Mesodermal cell (in vitro differentiated cells): ENCODE data around the gene NRDC.
A peak's percentile ranks its signal among the peaks of the same experiment; 100 is the strongest.

Experiments used
- H3K27ac ChIP-seq: 2 replicates; pipeline ENCODE4 v1.7.0; 2013; ENCODE audit warnings: mild to moderate bottlenecking, low read depth, low read length, moderate library complexity; ENCODE audit not compliant: severe bottlenecking
- H3K36me3 ChIP-seq: 2 replicates; pipeline ENCODE4 v1.7.1; 2013; ENCODE audit warnings: mild to moderate bottlenecking, low read length, moderate library complexity; ENCODE audit not compliant: control insufficient read depth, insufficient read depth
- H3K4me1 ChIP-seq: one replicate; pipeline ENCODE4 v1.7.1; 2013; ENCODE audit warnings: mild to moderate bottlenecking, low read length; ENCODE audit not compliant: insufficient read depth, control insufficient read depth, poor library complexity, severe bottlenecking
- H3K4me3 ChIP-seq: 2 replicates; pipeline ENCODE4 v1.7.0; 2013; ENCODE audit warnings: low read length, control low read depth, mild to moderate bottlenecking; ENCODE audit not compliant: insufficient read depth, poor library complexity, severe bottlenecking; ENCODE audit errors: extremely low read depth
- H3K9me3 ChIP-seq: 2 replicates; pipeline ENCODE4 v1.7.1; 2013; ENCODE audit warnings: mild to moderate bottlenecking, low read length, moderate library complexity; ENCODE audit not compliant: control insufficient read depth
- WGBS, 2 experiments: methylation state at CpG; one replicate each; pipeline ENCODE4 v1.1.5; 2013; ENCODE audit warnings: missing lambda C conversion rate in 2 of 2; ENCODE audit not compliant: insufficient coverage in 2 of 2; 5-methylcytosine and 5-hydroxymethylcytosine counted together

The NRDC gene

DNA sequence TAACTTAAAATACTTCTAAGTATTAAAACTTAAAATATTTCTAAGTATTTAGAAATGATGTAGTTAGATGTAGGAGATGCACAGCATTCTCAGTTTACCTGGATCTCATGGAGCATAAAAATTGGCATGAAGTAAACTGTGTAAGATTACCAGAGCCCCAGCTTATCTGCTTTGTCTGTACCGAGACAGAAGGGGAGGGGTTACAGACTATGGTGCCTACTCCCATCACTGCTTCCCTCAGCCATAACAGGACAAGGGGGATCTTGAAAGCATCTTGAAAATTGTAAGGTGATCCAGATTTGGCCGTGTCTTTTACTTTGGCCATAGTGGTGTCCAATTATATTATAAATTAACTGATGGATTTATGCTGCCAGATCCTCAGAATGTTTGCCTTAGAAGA is 18.8 kb downstream of the NRDC start:
- H3K27ac ChIP-seq = no peak overlapping the region
- WGBS, 2 experiments = no CpG with 5 or more reads among the region's 2 CpGs
- no peaks in the 10 kb centered on the region for H3K4me1 ChIP-seq
- peaks cover 6% of the 10 kb centered on the region for H3K36me3 ChIP-seq
- no peak overlapping the region for H3K4me3 ChIP-seq
- no peaks in the 10 kb centered on the region for H3K9me3 ChIP-seq

DNA sequence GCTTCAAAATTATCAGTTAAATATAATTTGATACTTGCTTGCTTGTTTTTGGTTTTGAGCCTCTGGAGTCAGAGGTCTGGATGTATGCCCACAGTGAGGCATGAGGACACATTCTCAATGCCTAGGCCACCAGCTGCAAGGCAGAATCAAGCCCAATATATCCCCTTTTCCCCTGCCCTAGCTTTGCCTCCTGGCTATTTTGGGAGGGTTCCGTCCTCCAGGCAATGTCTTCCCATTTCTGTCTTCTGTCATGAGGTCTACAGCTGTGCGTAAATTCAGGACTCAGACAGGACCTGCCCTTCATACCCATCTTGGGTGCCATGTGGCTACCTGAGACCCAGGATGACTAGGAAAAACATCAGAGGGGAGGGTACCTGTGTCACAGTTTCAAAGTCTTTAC is 19.2 kb downstream of the NRDC start:
- no peaks in the 10 kb centered on the region for H3K9me3 ChIP-seq
- H3K4me3 ChIP-seq = no peak overlapping the region
- H3K36me3 ChIP-seq = peaks cover 6% of the 10 kb centered on the region
- H3K27ac ChIP-seq = no peak overlapping the region
- H3K4me1 ChIP-seq = no peaks in the 10 kb centered on the region
- 80 to 100% methylated on average over 1 of the region's 2 CpGs for WGBS, 2 experiments

DNA sequence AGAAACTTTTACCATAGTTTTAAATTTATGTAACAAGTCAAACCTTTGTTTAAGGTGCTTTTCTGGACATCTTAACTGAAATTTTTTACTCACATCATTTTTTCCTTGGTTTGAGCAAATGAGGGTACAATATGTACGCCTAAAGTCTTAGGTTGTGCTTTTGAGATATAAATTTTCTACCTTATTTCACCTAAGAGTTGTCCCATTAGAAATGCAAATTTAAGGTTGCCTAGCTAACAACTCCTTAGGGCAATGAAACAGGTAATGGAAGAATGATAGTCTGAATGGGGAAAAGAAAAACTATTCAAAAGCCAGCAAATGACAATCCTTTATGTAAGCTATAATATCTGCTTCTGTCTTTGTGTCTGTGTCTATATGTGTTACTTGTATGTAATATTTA is 19.6 kb downstream of the NRDC start:
- WGBS, 2 experiments = no CpG with 5 or more reads among the region's 1 CpG
- H3K4me1 ChIP-seq = no peaks in the 10 kb centered on the region
- peaks cover 6% of the 10 kb centered on the region for H3K36me3 ChIP-seq
- H3K27ac ChIP-seq = no peak overlapping the region
- H3K4me3 ChIP-seq = no peak overlapping the region
- no peaks in the 10 kb centered on the region for H3K9me3 ChIP-seq

DNA sequence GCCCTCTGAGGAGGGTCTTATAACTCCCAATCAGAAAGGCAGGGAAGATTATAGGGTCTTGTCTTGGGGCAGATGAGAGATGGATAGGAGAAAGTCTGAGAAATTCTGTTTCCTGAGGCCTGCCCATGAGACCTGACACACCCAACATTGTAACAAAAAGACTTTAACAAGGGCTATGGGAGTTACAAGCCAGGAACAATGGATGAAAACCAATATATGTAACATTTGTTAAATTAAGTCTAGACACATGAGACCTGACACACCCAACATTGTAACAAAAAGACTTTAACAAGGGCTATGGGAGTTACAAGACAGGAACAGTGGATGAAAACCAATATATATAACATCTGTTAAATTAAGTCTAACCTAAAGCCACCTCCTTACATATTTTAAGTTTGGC is 21.8 kb downstream of the NRDC start:
- peaks cover 6% of the 10 kb centered on the region for H3K36me3 ChIP-seq
- no peaks in the 10 kb centered on the region for H3K4me1 ChIP-seq
- no peak overlapping the region for H3K4me3 ChIP-seq
- no peak overlapping the region for H3K27ac ChIP-seq
- no peaks in the 10 kb centered on the region for H3K9me3 ChIP-seq

DNA sequence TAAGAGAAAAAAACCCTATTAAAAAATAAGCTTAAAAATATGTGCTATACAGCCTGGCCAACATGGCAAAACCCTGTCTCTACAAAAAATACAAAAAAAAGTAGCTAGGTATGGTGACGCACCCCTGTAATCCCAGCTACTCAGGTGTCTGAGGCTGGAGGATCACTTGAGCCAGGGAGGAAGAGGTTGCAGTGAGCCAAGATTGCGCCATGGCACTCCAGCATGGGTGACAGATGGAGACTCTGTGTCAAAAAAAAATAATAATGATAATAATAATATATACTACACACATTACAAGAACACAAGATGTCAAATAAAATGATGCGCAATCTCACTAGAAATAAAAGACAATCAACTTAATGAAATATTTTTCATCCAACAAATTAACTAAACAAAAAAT is 22.9 kb downstream of the NRDC start:
- H3K36me3 ChIP-seq = peaks cover 6% of the 10 kb centered on the region
- peaks cover 5% of the 10 kb centered on the region for H3K4me1 ChIP-seq
- no peaks in the 10 kb centered on the region for H3K9me3 ChIP-seq
- WGBS, 2 experiments = 100% methylated on average over 1 of the region's 3 CpGs
- H3K4me3 ChIP-seq = no peak overlapping the region
- no peak overlapping the region for H3K27ac ChIP-seq

DNA sequence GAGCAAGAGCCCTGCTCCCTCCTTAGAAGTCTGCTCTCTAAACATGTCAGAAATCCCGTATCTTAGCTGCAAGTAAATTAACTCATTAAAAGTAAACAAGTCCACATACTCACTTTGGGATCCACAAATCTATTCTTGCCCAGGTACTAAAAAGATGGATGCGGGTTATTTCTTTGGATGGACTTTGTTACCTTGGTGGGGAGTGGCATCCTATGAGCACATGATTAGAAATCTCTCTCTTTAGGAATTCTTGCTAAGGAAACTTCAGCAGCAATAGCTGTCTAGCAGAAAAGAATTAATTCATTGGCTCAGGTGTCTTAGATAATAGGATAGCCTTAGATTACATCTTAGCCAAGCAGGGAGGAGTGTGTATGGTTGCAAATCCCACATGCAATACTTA is 25.2 kb downstream of the NRDC start:
- Histone ChIP-seq H3K27ac (no peak overlapping the region), H3K9me3 (no peaks in the 10 kb centered on the region), H3K4me1 (peaks cover 5% of the 10 kb centered on the region), H3K4me3 (no peak overlapping the region), H3K36me3 (peaks cover 6% of the 10 kb centered on the region)
- WGBS, 2 experiments = 83 to 100% methylated on average over 1 of the region's 2 CpGs

DNA sequence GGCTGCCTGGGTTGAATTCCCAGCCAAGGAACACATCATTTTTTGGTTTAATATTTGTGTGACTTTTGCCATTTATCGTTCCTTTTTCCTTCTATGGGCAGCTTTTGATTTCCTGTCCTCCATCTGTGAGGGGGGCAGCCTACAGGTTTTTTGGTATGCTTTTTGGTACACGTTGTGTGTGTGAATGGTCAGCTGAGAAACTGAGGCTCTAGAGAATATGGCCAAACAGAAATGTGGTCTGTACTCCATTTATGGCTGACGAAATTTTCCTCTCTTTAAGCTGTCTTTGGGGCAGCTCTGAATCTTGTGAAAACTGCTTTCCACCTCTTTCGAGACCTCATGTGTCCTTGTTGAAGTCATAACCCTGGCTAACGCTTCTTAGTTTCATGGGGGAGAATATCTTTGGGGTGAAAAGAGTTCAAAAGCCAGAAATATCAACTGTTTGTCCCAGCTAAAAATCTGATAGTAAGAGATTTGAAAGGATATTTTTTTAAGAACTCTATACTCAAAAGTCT is 26.6 kb downstream of the NRDC start:
- no peak overlapping the region for H3K27ac ChIP-seq
- H3K36me3 ChIP-seq = peaks cover 6% of the 10 kb centered on the region
- H3K4me1 ChIP-seq = peaks cover 5% of the 10 kb centered on the region
- 96 to 100% methylated on average over 2 to 3 of the region's 5 CpGs for WGBS, 2 experiments
- H3K9me3 ChIP-seq = no peaks in the 10 kb centered on the region
- no peak overlapping the region for H3K4me3 ChIP-seq

DNA sequence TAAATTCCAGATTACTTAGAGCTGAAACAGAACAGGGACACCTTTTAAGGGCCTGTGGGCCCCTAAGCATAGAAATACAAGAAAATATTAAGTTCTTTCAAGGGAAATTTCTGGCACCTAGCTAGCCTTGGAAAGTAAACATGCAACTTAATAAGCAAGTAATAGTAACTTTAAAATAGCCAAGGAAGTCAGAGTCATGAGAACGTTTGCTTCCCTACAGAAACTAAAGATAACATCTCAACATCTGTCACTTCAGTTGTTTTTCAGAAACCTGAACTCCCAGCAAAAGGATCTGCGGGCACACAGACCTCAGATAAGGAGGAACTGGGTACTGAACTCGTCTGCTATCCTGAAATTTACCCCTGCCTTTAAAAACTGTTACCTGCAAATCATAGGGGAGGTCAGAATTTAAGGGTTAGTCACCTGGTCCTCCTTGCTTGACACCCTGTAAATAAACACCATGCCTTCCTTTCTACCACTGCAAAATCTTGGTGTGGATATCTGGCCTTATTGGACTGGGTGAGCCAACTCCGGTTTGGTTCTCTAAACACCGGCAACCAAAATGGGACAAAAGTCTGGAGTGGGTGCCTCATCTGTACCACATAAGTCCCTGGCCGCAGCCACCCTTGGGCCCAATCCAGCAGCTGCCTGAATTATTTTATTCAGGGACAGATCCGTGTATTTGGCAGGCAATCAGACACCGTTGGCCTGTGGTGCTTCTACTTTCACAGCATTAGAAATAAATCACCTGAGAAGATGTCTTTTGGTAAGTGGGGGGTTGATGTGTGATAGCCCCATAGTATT is 27.9 kb downstream of the NRDC start:
- H3K4me3 ChIP-seq = no peak overlapping the region
- H3K4me1 ChIP-seq = peaks cover 5% of the 10 kb centered on the region
- WGBS, 2 experiments = 97% methylated on average over 4 to 5 of the region's 8 CpGs
- peak overlapping the region; percentile 18 for H3K27ac ChIP-seq
- no peaks in the 10 kb centered on the region for H3K9me3 ChIP-seq
- H3K36me3 ChIP-seq = peaks cover 11% of the 10 kb centered on the region

DNA sequence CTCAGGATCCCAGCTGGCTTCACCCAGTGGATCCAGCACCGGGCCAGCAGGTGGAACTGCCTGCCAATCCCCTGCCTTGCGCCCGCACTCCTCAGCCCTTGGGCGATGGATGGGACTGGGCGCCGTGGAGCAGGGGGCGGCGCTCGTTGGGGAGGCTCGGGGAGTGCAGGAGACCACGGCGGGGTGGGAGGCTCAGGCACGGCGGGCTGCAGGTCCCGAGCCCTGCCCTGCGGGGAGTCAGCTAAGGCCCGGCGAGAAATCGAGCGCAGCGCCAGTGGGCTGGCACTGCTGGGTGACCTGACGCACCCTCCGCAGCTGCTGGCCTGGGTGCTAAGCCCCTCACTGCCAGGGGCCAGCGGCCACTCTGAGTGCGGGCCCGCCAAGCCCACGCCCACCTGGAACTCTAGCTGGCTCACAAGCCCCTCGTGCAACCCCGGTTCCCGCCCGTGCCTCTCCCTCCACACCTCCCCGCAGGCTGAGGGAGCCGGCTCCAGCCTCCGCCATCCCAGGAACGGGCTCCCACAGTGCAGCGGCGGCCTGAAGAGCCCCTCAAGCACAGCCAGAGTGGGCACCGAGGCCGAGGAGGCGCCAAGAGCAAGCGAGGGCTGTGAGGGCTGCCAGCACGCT is 31.1 kb downstream of the NRDC start:
- WGBS, 2 experiments = 94 to 96% methylated on average over 23 to 36 of the region's 42 CpGs
- H3K9me3 ChIP-seq = no peaks in the 10 kb centered on the region
- peaks cover 5% of the 10 kb centered on the region for H3K4me1 ChIP-seq
- no peak overlapping the region for H3K27ac ChIP-seq
- H3K4me3 ChIP-seq = no peak overlapping the region
- peaks cover 5% of the 10 kb centered on the region for H3K36me3 ChIP-seq

DNA sequence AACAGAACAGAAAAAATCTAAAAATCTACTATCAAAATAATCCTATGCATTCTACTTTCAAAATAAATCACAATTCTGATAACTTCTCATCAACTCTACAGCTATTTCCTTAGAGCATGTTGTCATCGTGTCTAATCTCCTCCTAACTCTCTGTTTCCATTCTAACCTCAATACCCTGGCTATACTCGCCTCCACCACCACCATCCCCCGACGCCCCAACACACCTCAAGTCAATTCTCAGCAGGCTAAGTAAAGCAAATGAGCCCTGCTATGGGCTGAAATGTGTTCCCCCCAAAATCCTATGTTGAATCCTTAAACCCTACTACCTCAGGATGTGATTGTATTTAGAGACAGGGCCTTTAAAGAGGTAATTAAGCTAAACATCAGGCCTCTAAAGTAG is 34.6 kb downstream of the NRDC start:
- no peak overlapping the region for H3K4me3 ChIP-seq
- H3K9me3 ChIP-seq = no peaks in the 10 kb centered on the region
- H3K36me3 ChIP-seq = peaks cover 18% of the 10 kb centered on the region
- WGBS, 2 experiments = 94 to 98% methylated on average over 4 of the region's 4 CpGs
- H3K4me1 ChIP-seq = no peaks in the 10 kb centered on the region
- no peak overlapping the region for H3K27ac ChIP-seq

DNA sequence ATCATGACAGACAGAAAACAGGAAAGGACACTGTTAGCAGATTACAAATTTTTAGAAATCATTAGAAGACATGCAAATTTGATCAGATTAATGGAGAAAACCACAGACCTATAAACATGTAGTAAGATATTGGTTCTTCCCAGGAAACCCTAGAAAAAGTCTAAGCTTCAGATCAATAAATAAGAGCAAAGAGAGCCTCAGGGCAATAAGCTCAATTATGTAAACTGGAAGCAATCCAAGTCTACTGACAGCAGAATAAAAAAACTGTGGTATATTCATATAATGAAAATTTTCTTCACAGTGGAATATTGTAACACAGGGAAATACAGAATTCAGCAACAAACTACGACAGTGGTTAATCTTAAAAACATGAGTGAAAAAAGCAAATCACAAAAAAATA is 36.3 kb downstream of the NRDC start:
- WGBS, 2 experiments = no CpG with 5 or more reads among the region's 1 CpG
- H3K27ac ChIP-seq = no peak overlapping the region
- H3K36me3 ChIP-seq = peaks cover 20% of the 10 kb centered on the region
- H3K4me1 ChIP-seq = no peaks in the 10 kb centered on the region
- H3K9me3 ChIP-seq = no peaks in the 10 kb centered on the region
- no peak overlapping the region for H3K4me3 ChIP-seq
